ENCODE data around the gene RNF14. TPM values are rescaled to one million over a fixed set of nuclear protein-coding genes. Genes with fewer than 3 reads are reported as not detected.
A peak's percentile ranks its signal among the peaks of the same experiment; 100 is the strongest.

Gene RNF14
- total RNA-seq, 1 donor from 2014 or later = 37.8 TPM

- peaks cover 0 to 35% of the 10 kb centered on the region in 2 donors for H3K36me3 ChIP-seq
Measured at GRCh38 chr5:142000173-142000572, 31.3 kb downstream of the RNF14 start.

GRCh38 chr5:142000704-142001484 lies 32.0 kb downstream of the RNF14 start:
- Histone ChIP-seq H3K27ac (no peak overlapping the region), H3K27me3 (no peaks in the 10 kb centered on the region), H3K4me3 (no peak overlapping the region), H3K4me1 (no peaks in the 10 kb centered on the region), H3K9me3 (no peaks in the 10 kb centered on the region), H3K36me3 (peaks cover 0 to 35% of the 10 kb centered on the region in 2 donors)
- no peak for DNase-seq (ENCODE audit: extremely low spot score in 2 of 2)
- intact Hi-C loops (cut with DNase I) = no loop called here
- no peak for TF ChIP-seq POLR2A (IDR thresholded peaks at IDR 0.05)
- TF ChIP-seq POLR2AphosphoS5 (IDR thresholded peaks at IDR 0.05; ENCODE audit: insufficient read depth in 1 of 2, low read depth in 1 of 2) = no peak
- TF ChIP-seq CTCF (IDR thresholded peaks at IDR 0.05) = peak in 1 of 3 experiments; percentile 10

More at GRCh38 chr5:142000173-142000572, 31.3 kb downstream of the RNF14 start:
- intact Hi-C loops (cut with DNase I) = no loop called here
- TF ChIP-seq POLR2AphosphoS5 (IDR thresholded peaks at IDR 0.05; ENCODE audit: insufficient read depth in 1 of 2, low read depth in 1 of 2) (no peak), POLR2A (IDR thresholded peaks at IDR 0.05) (no peak), CTCF (IDR thresholded peaks at IDR 0.05) (no peak)
- no peaks in the 10 kb centered on the region for H3K27me3 ChIP-seq
- H3K27ac ChIP-seq = no peak overlapping the region
- H3K4me1 ChIP-seq = no peaks in the 10 kb centered on the region
- H3K9me3 ChIP-seq = no peaks in the 10 kb centered on the region
- no peak overlapping the region for H3K4me3 ChIP-seq
- DNase-seq (ENCODE audit: extremely low spot score in 2 of 2) = no peak

- H3K4me3 ChIP-seq = no peak overlapping the region
- intact Hi-C loops (cut with DNase I) = no loop called here
- no peak for TF ChIP-seq POLR2A (IDR thresholded peaks at IDR 0.05)
- TF ChIP-seq POLR2AphosphoS5 (IDR thresholded peaks at IDR 0.05; ENCODE audit: insufficient read depth in 1 of 2, low read depth in 1 of 2) = no peak
- no peak for TF ChIP-seq CTCF (IDR thresholded peaks at IDR 0.05)
Measured at GRCh38 chr5:142003266-142003800, 34.4 kb downstream of the RNF14 start.

GRCh38 chr5:142006363-142007236 lies 37.7 kb downstream of the RNF14 start:
- H3K36me3 ChIP-seq = peaks cover 0 to 21% of the 10 kb centered on the region in 2 donors
- H3K27ac ChIP-seq = no peak overlapping the region
- intact Hi-C loops (cut with DNase I) = no loop called here

More at GRCh38 chr5:142003266-142003800, 34.4 kb downstream of the RNF14 start:
- DNase-seq (ENCODE audit: extremely low spot score in 2 of 2) = no peak
- Histone ChIP-seq H3K36me3 (peaks cover 0 to 35% of the 10 kb centered on the region in 2 donors), H3K27me3 (no peaks in the 10 kb centered on the region), H3K9me3 (no peaks in the 10 kb centered on the region), H3K27ac (no peak overlapping the region), H3K4me1 (no peaks in the 10 kb centered on the region)

More at GRCh38 chr5:142006363-142007236, 37.7 kb downstream of the RNF14 start:
- peaks cover 5% of the 10 kb centered on the region for H3K4me1 ChIP-seq
- H3K27me3 ChIP-seq = no peaks in the 10 kb centered on the region
- H3K9me3 ChIP-seq = no peaks in the 10 kb centered on the region
- no peak for DNase-seq (ENCODE audit: extremely low spot score in 2 of 2)
- TF ChIP-seq POLR2AphosphoS5 (IDR thresholded peaks at IDR 0.05; ENCODE audit: insufficient read depth in 1 of 2, low read depth in 1 of 2) (no peak), POLR2A (IDR thresholded peaks at IDR 0.05) (no peak), CTCF (IDR thresholded peaks at IDR 0.05) (no peak)
- H3K4me3 ChIP-seq = no peak overlapping the region
